ENCODE data around the gene UTP15.

- TF ChIP-seq SP1 (IDR thresholded peaks at IDR 0.05), result no peak
- TF ChIP-seq SUZ12 (IDR thresholded peaks at IDR 0.05), result no peak
- no peak for TF ChIP-seq ELF4 (IDR thresholded peaks at IDR 0.05)
- TF ChIP-seq FOXK2 (IDR thresholded peaks at IDR 0.05), result no peak
- TF ChIP-seq BHLHE40 (IDR thresholded peaks at IDR 0.05; ENCODE audit: borderline replicate concordance), result no peak
- TF ChIP-seq FOXA1 (IDR thresholded peaks at IDR 0.05), result no peak
- TF ChIP-seq CTBP1 (IDR thresholded peaks at IDR 0.05; ENCODE audit: borderline replicate concordance), result no peak
- no peak for TF ChIP-seq NFRKB (IDR thresholded peaks at IDR 0.05)
- TF ChIP-seq LEF1 (IDR thresholded peaks at IDR 0.05; ENCODE audit: borderline replicate concordance), result no peak
- no peak for TF ChIP-seq L3MBTL2 (conservative IDR thresholded peaks at IDR 0.05)
- TF ChIP-seq FOXM1 (IDR thresholded peaks at IDR 0.05; ENCODE audit: borderline replicate concordance), result no peak
- TF ChIP-seq, protein P1, sequence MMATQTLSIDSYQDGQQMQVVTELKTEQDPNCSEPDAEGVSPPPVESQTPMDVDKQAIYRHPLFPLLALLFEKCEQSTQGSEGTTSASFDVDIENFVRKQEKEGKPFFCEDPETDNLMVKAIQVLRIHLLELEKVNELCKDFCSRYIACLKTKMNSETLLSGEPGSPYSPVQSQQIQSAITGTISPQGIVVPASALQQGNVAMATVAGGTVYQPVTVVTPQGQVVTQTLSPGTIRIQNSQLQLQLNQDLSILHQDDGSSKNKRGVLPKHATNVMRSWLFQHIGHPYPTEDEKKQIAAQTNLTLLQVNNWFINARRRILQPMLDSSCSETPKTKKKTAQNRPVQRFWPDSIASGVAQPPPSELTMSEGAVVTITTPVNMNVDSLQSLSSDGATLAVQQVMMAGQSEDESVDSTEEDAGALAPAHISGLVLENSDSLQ (IDR thresholded peaks at IDR 0.05), result 0 out of 2 replicates have a peak, but pooled peaks have one; percentile 15
- TF ChIP-seq TARDBP (IDR thresholded peaks at IDR 0.05), result no peak
- no peak for TF ChIP-seq ZNF384 (IDR thresholded peaks at IDR 0.05)
These were observed 54.2 kb downstream of the UTP15 start for GRCh38 chr5:73619606-73620333.

All from HEK293T (cell line).